HEK293T (cell line): ENCODE measurements around the gene GNB4.

Experiments used
- FOXA1 ChIP-seq: fragments of 450-650 bp; IDR thresholded peaks from 2 replicates; pipeline ENCODE4 v1.6.1; 2016; ENCODE audit warnings: mild to moderate bottlenecking
- FOXM1 ChIP-seq: fragments of 450-650 bp; IDR thresholded peaks from 2 replicates; pipeline ENCODE4 v1.6.1; 2017; ENCODE audit warnings: mild to moderate bottlenecking, borderline replicate concordance
- SP1 ChIP-seq: fragments of 450-650 bp; IDR thresholded peaks from 2 replicates; pipeline ENCODE4 v1.6.1; 2017
- SUZ12 ChIP-seq: fragments of 450-650 bp; IDR thresholded peaks from 2 replicates; pipeline ENCODE4 v1.6.1; 2016; ENCODE audit warnings: mild to moderate bottlenecking

- TF ChIP-seq FOXM1 (no peak), SP1 (no peak), FOXA1 (no peak), SUZ12 (no peak)
Observed at GRCh38 chr3:179432451-179432850, 18.8 kb downstream of the GNB4 start.
